SU-DHL-6 (cell line): ENCODE data around the gene HRH2.

Source experiments
- H2AFZ ChIP-seq: fragments of 200-600 bp; sonication (generic); 2 replicates; pipeline ENCODE4 v1.6.1; 2014; ENCODE audit warnings: low read depth, mild to moderate bottlenecking, moderate library complexity, mixed read lengths, antibody characterized with exemption, low read length; ENCODE audit not compliant: severe bottlenecking
- H3F3A ChIP-seq: fragments of 200-600 bp; shearing (Covaris generic); 2 replicates; pipeline ENCODE4 v1.6.0; 2016; ENCODE audit warnings: antibody characterized with exemption, mild to moderate bottlenecking; ENCODE audit not compliant: insufficient read depth
- H3K27ac ChIP-seq: fragments of 200-600 bp; sonication (generic); 2 replicates; pipeline ENCODE4 v1.5.1; 2016; ENCODE audit warnings: low read depth, mild to moderate bottlenecking, low read length, moderate library complexity, mixed read lengths
- H3K27me3 ChIP-seq: fragments of 200-600 bp; sonication (generic), shearing (Covaris generic); 2 replicates; pipeline ENCODE4 v1.6.0; 2014; ENCODE audit warnings: mild to moderate bottlenecking, low read length
- H3K36me3 ChIP-seq: fragments of 200-600 bp; sonication (generic); 2 replicates; pipeline ENCODE4 v1.6.1; 2014; ENCODE audit warnings: mild to moderate bottlenecking, low read length, mixed read lengths
- H3K4me2 ChIP-seq: fragments of 300-600, 200-600 bp; shearing (Covaris generic), sonication (generic); 2 replicates; pipeline ENCODE4 v1.6.0; 2014; ENCODE audit warnings: low read length, low read depth, mild to moderate bottlenecking; ENCODE audit not compliant: poor library complexity, severe bottlenecking
- H3K4me3 ChIP-seq: fragments of 200-600 bp; sonication (generic); 2 replicates; pipeline ENCODE4 v1.5.1; 2014; ENCODE audit warnings: antibody characterized with exemption, low read length, mild to moderate bottlenecking, mixed read lengths; ENCODE audit not compliant: insufficient read depth, poor library complexity, severe bottlenecking
- H3K79me2 ChIP-seq: fragments of 200-600 bp; sonication (generic); 2 replicates; pipeline ENCODE4 v1.6.1; 2014; ENCODE audit warnings: mild to moderate bottlenecking, low read length, moderate library complexity; ENCODE audit not compliant: insufficient read depth
- H3K9ac ChIP-seq: fragments of 200-600 bp; sonication (generic); 2 replicates; pipeline ENCODE4 v1.7.0; 2014; ENCODE audit warnings: mild to moderate bottlenecking, low read length
- H3K9me2 ChIP-seq: fragments of 200-600 bp; sonication (generic); replicated peaks from 2 replicates; pipeline ENCODE4 v1.6.1; 2014; ENCODE audit warnings: low read length; ENCODE audit not compliant: insufficient read depth
- H3K9me3 ChIP-seq: fragments of 200-600 bp; sonication (generic); 2 replicates; pipeline ENCODE4 v1.6.1; 2014; ENCODE audit warnings: low read length, mixed read lengths; ENCODE audit not compliant: insufficient read depth
- H4K20me1 ChIP-seq: fragments of 200-600 bp; sonication (generic); 2 replicates; pipeline ENCODE4 v1.6.1; 2014; ENCODE audit warnings: low read depth, mild to moderate bottlenecking, antibody characterized with exemption, low read length, moderate library complexity, mixed read lengths
- EZH2phosphoT487 ChIP-seq: fragments of 200-600 bp; sonication (generic), shearing (Covaris generic); conservative IDR thresholded peaks from 2 replicates; pipeline ENCODE4 v1.6.1; 2018; ENCODE audit warnings: mild to moderate bottlenecking, antibody characterized with exemption, low read length, moderate library complexity, mixed read lengths
- TF ChIP-seq, protein P1 (sequence below): fragments of 200-600 bp; sonication (generic); IDR thresholded peaks from one replicate; pipeline ENCODE4 v1.5.1; 2017; ENCODE audit warnings: antibody characterized with exemption, mild to moderate bottlenecking, low read length, moderate library complexity; ENCODE audit not compliant: insufficient read depth, poor library complexity, severe bottlenecking

The HRH2 gene

DNA sequence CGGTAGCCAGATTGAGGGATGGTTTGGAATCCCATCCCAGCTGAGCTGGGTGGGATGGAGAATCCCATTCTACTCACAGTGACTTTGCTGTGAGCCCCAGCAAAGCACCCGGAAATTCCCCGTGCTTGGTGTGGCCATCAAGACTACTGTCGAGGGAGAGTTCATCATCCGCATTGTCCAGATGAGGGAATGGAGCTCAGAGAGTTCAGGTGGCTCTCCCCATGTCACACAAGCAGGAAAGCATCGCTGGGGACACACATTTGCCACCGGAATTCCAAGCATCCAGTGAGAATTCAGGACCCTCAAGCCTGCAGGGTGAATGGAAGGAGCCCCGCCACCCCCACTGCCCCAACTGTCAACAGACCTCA is 54.4 kb downstream of the HRH2 start:
- H3K4me2 ChIP-seq = no peak overlapping the region

DNA sequence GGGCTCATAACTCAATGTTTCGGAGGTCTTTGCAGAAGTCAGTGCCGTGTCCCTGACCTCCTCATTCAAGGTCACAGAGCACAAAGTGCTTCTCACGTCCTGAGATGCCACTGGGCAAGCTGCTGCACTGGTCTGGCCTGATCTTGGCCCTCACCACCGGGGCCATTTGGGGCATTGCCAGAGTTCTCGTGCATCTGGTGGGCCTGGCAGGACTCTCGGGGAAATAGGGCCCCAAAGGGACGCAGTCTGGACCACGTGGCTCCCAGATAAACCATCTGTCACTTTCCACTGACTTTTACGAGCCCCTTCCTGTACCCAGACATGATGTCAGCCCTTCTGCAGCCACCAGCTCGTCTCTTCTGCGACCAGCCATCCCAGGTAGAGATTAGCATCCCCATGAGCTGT is 54.8 kb downstream of the HRH2 start:
- no peak overlapping the region for H3K4me2 ChIP-seq
- no peaks in the 10 kb centered on the region for H3K27me3 ChIP-seq
- H3K4me3 ChIP-seq = no peak overlapping the region
- H3K9me3 ChIP-seq = peaks cover 10% of the 10 kb centered on the region; the same call in 1 of the 2 replicates
- no peaks in the 10 kb centered on the region for H3K79me2 ChIP-seq
- H3K9ac ChIP-seq = no peak overlapping the region
- H4K20me1 ChIP-seq = no peaks in the 10 kb centered on the region
- no peaks in the 10 kb centered on the region for H3F3A ChIP-seq
- H3K9me2 ChIP-seq = no peaks in the 10 kb centered on the region
- no peak overlapping the region for H2AFZ ChIP-seq
- H3K36me3 ChIP-seq = no peaks in the 10 kb centered on the region
- no peak overlapping the region for H3K27ac ChIP-seq
- no peak for TF ChIP-seq EZH2phosphoT487
- TF ChIP-seq, protein P1, sequence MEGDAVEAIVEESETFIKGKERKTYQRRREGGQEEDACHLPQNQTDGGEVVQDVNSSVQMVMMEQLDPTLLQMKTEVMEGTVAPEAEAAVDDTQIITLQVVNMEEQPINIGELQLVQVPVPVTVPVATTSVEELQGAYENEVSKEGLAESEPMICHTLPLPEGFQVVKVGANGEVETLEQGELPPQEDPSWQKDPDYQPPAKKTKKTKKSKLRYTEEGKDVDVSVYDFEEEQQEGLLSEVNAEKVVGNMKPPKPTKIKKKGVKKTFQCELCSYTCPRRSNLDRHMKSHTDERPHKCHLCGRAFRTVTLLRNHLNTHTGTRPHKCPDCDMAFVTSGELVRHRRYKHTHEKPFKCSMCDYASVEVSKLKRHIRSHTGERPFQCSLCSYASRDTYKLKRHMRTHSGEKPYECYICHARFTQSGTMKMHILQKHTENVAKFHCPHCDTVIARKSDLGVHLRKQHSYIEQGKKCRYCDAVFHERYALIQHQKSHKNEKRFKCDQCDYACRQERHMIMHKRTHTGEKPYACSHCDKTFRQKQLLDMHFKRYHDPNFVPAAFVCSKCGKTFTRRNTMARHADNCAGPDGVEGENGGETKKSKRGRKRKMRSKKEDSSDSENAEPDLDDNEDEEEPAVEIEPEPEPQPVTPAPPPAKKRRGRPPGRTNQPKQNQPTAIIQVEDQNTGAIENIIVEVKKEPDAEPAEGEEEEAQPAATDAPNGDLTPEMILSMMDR = no peak

More for the DNA sequence above, 54.4 kb downstream of the HRH2 start:
- no peak overlapping the region for H3K4me3 ChIP-seq
- no peaks in the 10 kb centered on the region for H3K27me3 ChIP-seq
- no peak for TF ChIP-seq EZH2phosphoT487
- TF ChIP-seq, protein P1 = no peak
- no peak overlapping the region for H3K27ac ChIP-seq
- no peaks in the 10 kb centered on the region for H3K79me2 ChIP-seq
- H2AFZ ChIP-seq = no peak overlapping the region
- no peaks in the 10 kb centered on the region for H3K36me3 ChIP-seq
- no peaks in the 10 kb centered on the region for H3F3A ChIP-seq
- no peaks in the 10 kb centered on the region for H3K9me2 ChIP-seq
- no peaks in the 10 kb centered on the region for H4K20me1 ChIP-seq
- H3K9ac ChIP-seq = no peak overlapping the region
- H3K9me3 ChIP-seq = peaks cover 8% of the 10 kb centered on the region; the same call in 1 of the 2 replicates

DNA sequence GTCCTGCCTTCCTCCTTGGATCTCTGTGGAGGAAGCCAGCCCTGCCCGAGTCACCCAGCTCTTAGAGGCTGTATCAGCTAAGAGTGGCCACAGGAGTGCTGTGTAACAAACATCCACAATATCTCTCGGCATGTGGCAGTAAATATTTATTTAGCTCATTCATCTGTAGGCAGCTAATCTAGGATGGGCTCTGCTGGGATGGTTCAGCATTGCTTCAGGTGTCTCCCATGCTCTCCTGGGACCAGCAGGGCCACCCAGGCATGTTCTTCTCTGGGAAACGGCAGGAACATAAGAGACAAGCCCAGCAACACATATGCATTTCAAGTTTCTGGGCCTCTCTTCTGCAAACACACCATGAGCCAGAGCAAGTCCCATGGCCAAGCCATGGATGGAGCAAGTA is 56.1 kb downstream of the HRH2 start:
- Histone ChIP-seq H3F3A (no peaks in the 10 kb centered on the region), H4K20me1 (no peaks in the 10 kb centered on the region), H3K79me2 (no peaks in the 10 kb centered on the region), H3K9me2 (no peaks in the 10 kb centered on the region), H3K27me3 (no peaks in the 10 kb centered on the region), H3K9me3 (peaks cover 10% of the 10 kb centered on the region; the same call in 1 of the 2 replicates), H2AFZ (no peak overlapping the region), H3K27ac (no peak overlapping the region), H3K4me3 (no peak overlapping the region), H3K36me3 (no peaks in the 10 kb centered on the region), H3K4me2 (no peak overlapping the region), H3K9ac (no peak overlapping the region)
- TF ChIP-seq, protein P1 = no peak
